GM12878 (cell line): ENCODE results near the gene CILP. TPM values are rescaled to one million over a fixed set of nuclear protein-coding genes. Genes with fewer than 3 reads are reported as not detected.

Experiments
- ATAC-seq: fragments of 200-7000 bp; cut with Tn5 transposase; 3 replicates; pipeline ENCODE4 v1.9.1; 2020; ENCODE audit warnings: mild to moderate bottlenecking, moderate library complexity
- BruUV-seq: library from RNA; stranded (reverse); fragments of 400-500 nt; replicated peaks from 2 replicates; lab custom pipeline; 2021; lab: Mats Ljungman, UMichigan
- CTCF ChIA-PET: fragments of 300-600 bp; sonication (Branson Sonifier 250); formaldehyde crosslinking; extraction: SDS; loops from one replicate; lab custom pipeline; 2021; ENCODE audit warnings: inconsistent platforms; lab: Yijun Ruan, JAX
- POLR2A ChIA-PET: fragments of 350-600 bp; formaldehyde crosslinking; extraction: SDS; loops from one replicate; lab custom pipeline; 2021; ENCODE audit warnings: inconsistent platforms; lab: Charles Lee
- RAD21 ChIA-PET: fragments of 300-600 bp; sonication (Branson Sonifier 250); formaldehyde crosslinking; loops from one replicate; lab custom pipeline; 2023; ENCODE audit warnings: antibody characterized with exemption; ENCODE audit not compliant: unreplicated experiment; lab: Charles Lee
- SMC1A ChIA-PET: fragments of 300-600 bp; sonication (Branson Sonifier 250); formaldehyde crosslinking; loops from one replicate; lab custom pipeline; 2023; ENCODE audit not compliant: unreplicated experiment, uncharacterized antibody; lab: Charles Lee
- DNase-seq: peaks from one replicate; pipeline ENCODE4 v3.0.0-alpha.2; 2011; ENCODE audit warnings: low read depth, low spot score
- FAIRE-seq: peaks from 3 replicates; lab custom pipeline; 2011; peaks lifted over from hg19 to GRCh38; lab: Jason Lieb, UNC
- H2AFZ ChIP-seq: 2 replicates; pipeline ENCODE4 v1.6.0; 2011; ENCODE audit warnings: low read depth, low read length, control low read depth; ENCODE audit not compliant: control insufficient read depth
- H3K27ac ChIP-seq: 2 replicates; pipeline ENCODE4 v1.5.1; 2011; ENCODE audit warnings: control low read depth; ENCODE audit not compliant: control insufficient read depth, insufficient read depth
- H3K27me3 ChIP-seq, 2 experiments: replicated peaks in 1 of 2; 2 replicates each; pipeline versions ENCODE4 v1.6.0 to v1.6.1; 2011; ENCODE audit warnings: low read length in 1 of 2; ENCODE audit not compliant: control insufficient read depth in 2 of 2, insufficient read depth in 2 of 2
- H3K36me3 ChIP-seq, 2 experiments: 2 replicates each; pipeline ENCODE4 v1.5.1; 2011; ENCODE audit warnings: low read length in 1 of 2; ENCODE audit not compliant: control insufficient read depth in 2 of 2, insufficient read depth in 2 of 2
- H3K4me1 ChIP-seq: 2 replicates; pipeline ENCODE4 v1.6.1; 2011; ENCODE audit warnings: mild to moderate bottlenecking, low read length, moderate library complexity, mixed read lengths; ENCODE audit not compliant: control insufficient read depth, insufficient read depth
- H3K4me2 ChIP-seq: 2 replicates; pipeline ENCODE4 v1.6.0; 2011; ENCODE audit warnings: control low read depth; ENCODE audit not compliant: control insufficient read depth, insufficient read depth
- H3K4me3 ChIP-seq: fragments of 200-600 bp; sonication (generic); 2 replicates; pipeline ENCODE4 v1.5.1; 2016
- H3K79me2 ChIP-seq: 2 replicates; pipeline ENCODE4 v1.6.0; 2011; ENCODE audit warnings: low read length; ENCODE audit not compliant: control insufficient read depth, insufficient read depth
- H3K9ac ChIP-seq: 2 replicates; pipeline ENCODE4 v1.8.0; 2011; ENCODE audit warnings: low read length, control low read depth, mixed read lengths; ENCODE audit not compliant: control insufficient read depth, insufficient read depth
- H3K9me3 ChIP-seq: replicated peaks from 3 replicates; pipeline ENCODE4 v1.5.1; 2011; ENCODE audit warnings: mild to moderate bottlenecking, low read length; ENCODE audit not compliant: control insufficient read depth, insufficient read depth
- H4K20me1 ChIP-seq: 2 replicates; pipeline ENCODE4 v1.6.0; 2011; ENCODE audit not compliant: control insufficient read depth, insufficient read depth
- POLR2AphosphoS2 ChIP-seq: IDR thresholded peaks from 2 replicates; pipeline ENCODE4 v1.6.1; 2011; ENCODE audit warnings: low read depth, mild to moderate bottlenecking, low read length, improper control_type of control experiment, moderate library complexity
- SMAD1 ChIP-seq: fragments of 450-650 bp; IDR thresholded peaks from 2 replicates; pipeline ENCODE4 v1.6.1; 2018; ENCODE audit warnings: mild to moderate bottlenecking, low read depth; ENCODE audit not compliant: partially characterized antibody
- WGBS: methylation state at CpG from one replicate; pipeline ENCODE4 v1.1.6; 2016; ENCODE audit warnings: low lambda C conversion rate; ENCODE audit not compliant: insufficient replicate concordance, insufficient coverage; ENCODE audit errors: missing lambda C conversion rate; 5-methylcytosine and 5-hydroxymethylcytosine counted together
- in situ Hi-C: fragments of 300-500 bp; cut with MboI; formaldehyde crosslinking; loops from 9 replicates; pipeline ENCODE4 v1.14.3; 2018; ENCODE audit warnings: mixed read lengths
- intact Hi-C: fragments of 100-400 bp; cut with micrococcal nuclease; formaldehyde crosslinking; loops from one replicate; pipeline ENCODE4 v1.14.2; 2022; ENCODE audit not compliant: unreplicated experiment
- polyA plus RNA-seq, 11 experiments: library from polyadenylated mRNA; depleted of rRNA in 4 of 11; unstranded in 6 of 11; stranded (reverse) in 5 of 11; fragments of >200 nt; fragmentation: Nextera tagmentation in 4 of 11; fragmentation: Illumina TruSeq in 1 of 11; extraction: Ambion mirVana in 4 of 11; extraction: Trizol in 1 of 11; gene quantifications; 1 replicate in 1 of 11; 2 replicates in 10 of 11; pipeline versions ENCODE4 v1.2.1 to v1.2.3, GENCODE V29; 2011 to 2016; ENCODE audit warnings: inconsistent platforms in 2 of 11, missing spikeins in 2 of 11, low read depth in 1 of 11
- total RNA-seq, 4 experiments: library from RNA; depleted of rRNA in 3 of 4; stranded (reverse); fragments of >200 nt in 3 of 4; fragmentation: Illumina TruSeq in 1 of 4; extraction: Trizol in 1 of 4; gene quantifications; 2 replicates each; pipeline versions ENCODE4 v1.2.1 to v1.2.3, GENCODE V29; 2013 to 2021
- TF ChIP-seq, protein P1 (sequence below): fragments of 150-350 bp; IDR thresholded peaks from 2 replicates; pipeline ENCODE4 v1.6.1; 2016; ENCODE audit warnings: low read depth, low read length
- TF ChIP-seq, protein P2 (sequence below): IDR thresholded peaks from 2 replicates; pipeline ENCODE4 v1.6.1; 2011; ENCODE audit warnings: mild to moderate bottlenecking, low read depth, low read length, moderate library complexity; ENCODE audit not compliant: insufficient replicate concordance

The CILP gene
- total and polyA plus RNA-seq, 10 of the 15 experiments (the other 5 are each of a cell fraction or from before 2014, with no cell fraction given), result 0.03 to 0.06 (median 0.04) TPM; not detected in 4

DNA sequence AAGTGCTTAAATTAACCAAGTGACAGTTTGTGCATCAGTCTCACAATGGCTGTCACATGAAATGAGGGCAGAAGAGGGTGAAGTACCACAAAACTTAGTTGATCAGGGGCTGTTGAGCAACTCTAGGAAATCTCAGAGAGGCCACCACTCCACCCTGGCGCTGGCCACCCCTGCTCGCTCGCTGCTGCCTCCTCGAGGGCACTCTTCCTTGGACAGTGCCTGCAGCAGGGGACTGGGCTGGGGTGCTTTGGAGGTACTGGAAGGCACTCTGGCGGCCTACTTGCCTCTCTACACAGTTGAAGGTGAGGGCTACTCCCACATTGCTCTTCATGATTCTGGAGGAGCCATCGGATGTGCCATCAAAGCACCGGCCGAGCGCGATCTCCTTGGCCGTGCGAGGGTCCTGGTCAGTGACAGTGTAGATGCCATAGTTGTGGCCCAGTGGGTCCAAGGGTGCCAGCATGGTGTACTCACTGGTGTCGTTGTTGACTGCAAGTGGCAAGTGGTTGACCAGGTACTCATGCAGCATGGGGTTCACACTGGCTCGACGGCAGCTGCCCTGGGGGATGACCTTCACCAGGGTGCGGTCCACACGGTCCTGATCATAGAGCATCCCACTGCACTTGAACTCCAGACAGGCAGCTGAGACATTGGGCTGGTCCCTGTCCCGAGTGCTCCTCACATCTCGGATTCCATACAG, 14.5 kb downstream of the CILP start:
- TF ChIP-seq, protein P1, sequence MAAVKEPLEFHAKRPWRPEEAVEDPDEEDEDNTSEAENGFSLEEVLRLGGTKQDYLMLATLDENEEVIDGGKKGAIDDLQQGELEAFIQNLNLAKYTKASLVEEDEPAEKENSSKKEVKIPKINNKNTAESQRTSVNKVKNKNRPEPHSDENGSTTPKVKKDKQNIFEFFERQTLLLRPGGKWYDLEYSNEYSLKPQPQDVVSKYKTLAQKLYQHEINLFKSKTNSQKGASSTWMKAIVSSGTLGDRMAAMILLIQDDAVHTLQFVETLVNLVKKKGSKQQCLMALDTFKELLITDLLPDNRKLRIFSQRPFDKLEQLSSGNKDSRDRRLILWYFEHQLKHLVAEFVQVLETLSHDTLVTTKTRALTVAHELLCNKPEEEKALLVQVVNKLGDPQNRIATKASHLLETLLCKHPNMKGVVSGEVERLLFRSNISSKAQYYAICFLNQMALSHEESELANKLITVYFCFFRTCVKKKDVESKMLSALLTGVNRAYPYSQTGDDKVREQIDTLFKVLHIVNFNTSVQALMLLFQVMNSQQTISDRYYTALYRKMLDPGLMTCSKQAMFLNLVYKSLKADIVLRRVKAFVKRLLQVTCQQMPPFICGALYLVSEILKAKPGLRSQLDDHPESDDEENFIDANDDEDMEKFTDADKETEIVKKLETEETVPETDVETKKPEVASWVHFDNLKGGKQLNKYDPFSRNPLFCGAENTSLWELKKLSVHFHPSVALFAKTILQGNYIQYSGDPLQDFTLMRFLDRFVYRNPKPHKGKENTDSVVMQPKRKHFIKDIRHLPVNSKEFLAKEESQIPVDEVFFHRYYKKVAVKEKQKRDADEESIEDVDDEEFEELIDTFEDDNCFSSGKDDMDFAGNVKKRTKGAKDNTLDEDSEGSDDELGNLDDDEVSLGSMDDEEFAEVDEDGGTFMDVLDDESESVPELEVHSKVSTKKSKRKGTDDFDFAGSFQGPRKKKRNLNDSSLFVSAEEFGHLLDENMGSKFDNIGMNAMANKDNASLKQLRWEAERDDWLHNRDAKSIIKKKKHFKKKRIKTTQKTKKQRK, result no peak
- TF ChIP-seq SMAD1 (no peak), POLR2AphosphoS2 (no peak)
- TF ChIP-seq, protein P2, sequence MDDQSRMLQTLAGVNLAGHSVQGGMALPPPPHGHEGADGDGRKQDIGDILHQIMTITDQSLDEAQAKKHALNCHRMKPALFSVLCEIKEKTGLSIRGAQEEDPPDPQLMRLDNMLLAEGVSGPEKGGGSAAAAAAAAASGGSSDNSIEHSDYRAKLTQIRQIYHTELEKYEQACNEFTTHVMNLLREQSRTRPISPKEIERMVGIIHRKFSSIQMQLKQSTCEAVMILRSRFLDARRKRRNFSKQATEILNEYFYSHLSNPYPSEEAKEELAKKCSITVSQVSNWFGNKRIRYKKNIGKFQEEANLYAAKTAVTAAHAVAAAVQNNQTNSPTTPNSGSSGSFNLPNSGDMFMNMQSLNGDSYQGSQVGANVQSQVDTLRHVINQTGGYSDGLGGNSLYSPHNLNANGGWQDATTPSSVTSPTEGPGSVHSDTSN, result no peak
- no peak overlapping the region for H3K4me2 ChIP-seq
- H3K9ac ChIP-seq, result no peak overlapping the region
- H4K20me1 ChIP-seq, result no peaks in the 10 kb centered on the region
- no peaks in the 10 kb centered on the region for H3K27me3 ChIP-seq
- no peaks in the 10 kb centered on the region for H3K4me1 ChIP-seq
- no peaks in the 10 kb centered on the region for H3K79me2 ChIP-seq
- no peak overlapping the region for H3K27ac ChIP-seq
- CTCF ChIA-PET, result no interaction called here
- H3K4me3 ChIP-seq, result no peak overlapping the region
- FAIRE-seq (no peak), DNase-seq (no peak), ATAC-seq (no peak)
- no TSS peak for BruUV-seq
- no peak overlapping the region for H2AFZ ChIP-seq
- no peaks in the 10 kb centered on the region for H3K36me3 ChIP-seq
- intact Hi-C loops, result no loop called here
- in situ Hi-C loops, result no loop called here
- 73% methylated on average over 19 of the region's 19 CpGs for WGBS
- SMC1A ChIA-PET, result no interaction called here
- H3K9me3 ChIP-seq, result no peaks in the 10 kb centered on the region
- RAD21 ChIA-PET, result no interaction called here
- POLR2A ChIA-PET, result no interaction called here
